Measurements from ENCODE around the gene ADRB2.

Gene ADRB2

GRCh38 chr5:148836272-148837250 is 10.2 kb downstream of the ADRB2 start:
- no peaks in the 10 kb centered on the region for H3K36me3 ChIP-seq (ENCODE audit: control insufficient read depth, insufficient read depth, low read length)
- H3K9ac ChIP-seq: no peak overlapping the region
- peaks cover 7% of the 10 kb centered on the region for H3K4me1 ChIP-seq
- H2AFZ ChIP-seq: no peak overlapping the region
- H3K9me3 ChIP-seq (ENCODE audit: control insufficient read depth, low read length): no peaks in the 10 kb centered on the region
- H3K27ac ChIP-seq: no peak overlapping the region
- TF ChIP-seq CTCF (IDR thresholded peaks at IDR 0.05): no peak
- no peaks in the 10 kb centered on the region for H3K79me2 ChIP-seq
- H3K4me3 ChIP-seq (ENCODE audit: low read depth, low read length): no peak overlapping the region
- no peaks in the 10 kb centered on the region for H3K27me3 ChIP-seq (ENCODE audit: control insufficient read depth, insufficient read depth, low read length)
- H3K4me2 ChIP-seq (ENCODE audit: low read length): no peak overlapping the region

- H3K4me1 ChIP-seq: peaks cover 4% of the 10 kb centered on the region
- TF ChIP-seq CTCF (IDR thresholded peaks at IDR 0.05): no peak
- no peaks in the 10 kb centered on the region for H3K79me2 ChIP-seq
- H2AFZ ChIP-seq: no peak overlapping the region
- H3K4me2 ChIP-seq (ENCODE audit: low read length): no peak overlapping the region
- H3K4me3 ChIP-seq (ENCODE audit: low read depth, low read length): no peak overlapping the region
- H3K36me3 ChIP-seq (ENCODE audit: control insufficient read depth, insufficient read depth, low read length): no peaks in the 10 kb centered on the region
- no peaks in the 10 kb centered on the region for H3K9me3 ChIP-seq (ENCODE audit: control insufficient read depth, low read length)
- no peak overlapping the region for H3K27ac ChIP-seq
- no peaks in the 10 kb centered on the region for H3K27me3 ChIP-seq (ENCODE audit: control insufficient read depth, insufficient read depth, low read length)
- H3K9ac ChIP-seq: no peak overlapping the region
Measured at GRCh38 chr5:148837383-148837782, 11.0 kb downstream of the ADRB2 start.

GRCh38 chr5:148838357-148838756 is 11.9 kb downstream of the ADRB2 start:
- H3K4me2 ChIP-seq (ENCODE audit: low read length): no peak overlapping the region
- no peaks in the 10 kb centered on the region for H3K9me3 ChIP-seq (ENCODE audit: control insufficient read depth, low read length)
- no peaks in the 10 kb centered on the region for H3K27me3 ChIP-seq (ENCODE audit: control insufficient read depth, insufficient read depth, low read length)
- no peak overlapping the region for H2AFZ ChIP-seq
- H3K27ac ChIP-seq: no peak overlapping the region
- H3K36me3 ChIP-seq (ENCODE audit: control insufficient read depth, insufficient read depth, low read length): no peaks in the 10 kb centered on the region
- H3K4me1 ChIP-seq: peaks cover 2% of the 10 kb centered on the region
- H3K4me3 ChIP-seq (ENCODE audit: low read depth, low read length): no peak overlapping the region
- no peak overlapping the region for H3K9ac ChIP-seq
- H3K79me2 ChIP-seq: no peaks in the 10 kb centered on the region
- TF ChIP-seq CTCF (IDR thresholded peaks at IDR 0.05): no peak

GRCh38 chr5:148839960-148840359 is 13.5 kb downstream of the ADRB2 start:
- H3K4me1 ChIP-seq: peaks cover 2% of the 10 kb centered on the region
- H3K27ac ChIP-seq: no peak overlapping the region

More at GRCh38 chr5:148839960-148840359, 13.5 kb downstream of the ADRB2 start:
- Histone ChIP-seq H3K9me3 (ENCODE audit: control insufficient read depth, low read length) (no peaks in the 10 kb centered on the region), H3K9ac (no peak overlapping the region), H3K36me3 (ENCODE audit: control insufficient read depth, insufficient read depth, low read length) (no peaks in the 10 kb centered on the region), H3K27me3 (ENCODE audit: control insufficient read depth, insufficient read depth, low read length) (no peaks in the 10 kb centered on the region), H3K4me3 (ENCODE audit: low read depth, low read length) (no peak overlapping the region), H2AFZ (no peak overlapping the region), H3K79me2 (no peaks in the 10 kb centered on the region), H3K4me2 (ENCODE audit: low read length) (no peak overlapping the region)
- TF ChIP-seq CTCF (IDR thresholded peaks at IDR 0.05): no peak

Measured in parathyroid adenoma (tissue), 2 donors.